ENCODE data around the gene MUL1.

DNA sequence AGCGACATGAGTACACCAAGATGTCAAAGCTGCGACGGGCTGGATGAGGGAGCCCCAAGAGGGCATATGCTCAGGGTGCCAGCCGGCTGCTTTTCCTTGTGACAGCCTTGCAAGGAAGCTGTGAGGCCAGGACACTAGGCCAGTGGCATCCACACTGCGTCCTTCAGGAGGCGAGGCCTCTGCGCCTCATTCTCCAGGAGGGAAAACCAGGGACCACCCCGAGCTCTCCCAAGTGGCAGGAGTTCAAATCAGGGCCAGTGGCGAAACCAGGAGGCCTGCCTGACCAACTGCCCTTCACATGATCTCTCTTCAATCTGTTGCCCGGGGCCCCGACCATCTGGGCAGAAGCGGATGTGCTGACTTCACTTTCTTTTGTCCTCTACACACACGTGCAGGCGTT lies 8.2 kb downstream of the MUL1 start:
- TF ChIP-seq CTCF (IDR thresholded peaks at IDR 0.05; ENCODE audit: insufficient read depth, low read depth, low read length) (no peak), EZH2 (IDR thresholded peaks at IDR 0.05; ENCODE audit: insufficient read depth, low read length) (no peak)

Measured in astrocyte (in vitro differentiated cells and primary cell).